A673 (cell line): ENCODE results near the gene SPI1. TPM values are rescaled to one million over a fixed set of nuclear protein-coding genes. Genes with fewer than 3 reads are reported as not detected.

Source experiments
- BruUV-seq: library from RNA; stranded (reverse); fragments of 400-500 nt; replicated peaks from 2 replicates; lab custom pipeline; 2021; lab: Mats Ljungman, UMichigan
- CTCF ChIA-PET: fragments of 300-600 bp; sonication (Branson Sonifier 250); formaldehyde crosslinking; loops from one replicate; lab custom pipeline; 2022; ENCODE audit warnings: antibody characterized with exemption; lab: Charles Lee
- POLR2A ChIA-PET: fragments of 300-600 bp; sonication (Branson Sonifier 250); formaldehyde crosslinking; loops from one replicate; lab custom pipeline; 2022; ENCODE audit warnings: antibody characterized with exemption; ENCODE audit not compliant: low non-redundant PET; lab: Charles Lee
- DNase-seq: peaks from one replicate; pipeline ENCODE4 v3.0.0-alpha.2; 2015; ENCODE audit warnings: low spot score
- H3K27ac ChIP-seq: fragments of 200-600 bp; sonication (generic); 2 replicates; pipeline ENCODE4 v1.5.1; 2016; ENCODE audit warnings: mixed run types, low read depth, mild to moderate bottlenecking, mixed read lengths, antibody characterized with exemption, low read length; ENCODE audit not compliant: poor library complexity, severe bottlenecking
- H3K27me3 ChIP-seq: fragments of 200-600 bp; sonication (generic); replicated peaks from 2 replicates; pipeline ENCODE4 v1.6.1; 2017; ENCODE audit warnings: mixed run types, low read depth, mild to moderate bottlenecking, mixed read lengths, antibody characterized with exemption, low read length; ENCODE audit not compliant: insufficient read depth, poor library complexity
- H3K36me3 ChIP-seq: fragments of 200-600 bp; sonication (generic); 2 replicates; pipeline ENCODE4 v1.6.1; 2016; ENCODE audit warnings: mixed run types, mild to moderate bottlenecking, mixed read lengths, antibody characterized with exemption, low read length; ENCODE audit not compliant: insufficient read depth, poor library complexity, severe bottlenecking
- H3K4me1 ChIP-seq: fragments of 200-600 bp; sonication (generic); 2 replicates; pipeline ENCODE4 v1.6.1; 2017; ENCODE audit warnings: mixed run types, mild to moderate bottlenecking, mixed read lengths, antibody characterized with exemption, low read length; ENCODE audit not compliant: insufficient read depth, poor library complexity, severe bottlenecking
- H3K4me3 ChIP-seq: fragments of 200-600 bp; sonication (generic); 2 replicates; pipeline ENCODE4 v1.5.1; 2016; ENCODE audit warnings: low read depth, mixed run types, mild to moderate bottlenecking, mixed read lengths, low read length; ENCODE audit not compliant: poor library complexity, severe bottlenecking
- H3K9me3 ChIP-seq: fragments of 200-600 bp; sonication (generic); 2 replicates; pipeline ENCODE4 v1.6.1; 2016; ENCODE audit warnings: mixed run types, low read depth, mild to moderate bottlenecking, mixed read lengths, antibody characterized with exemption, low read length; ENCODE audit not compliant: poor library complexity, severe bottlenecking
- CTCF ChIP-seq: fragments of 300-800, 200-600 bp; sonication (generic); conservative IDR thresholded peaks from 2 replicates; pipeline ENCODE4 v1.5.1; 2017; ENCODE audit warnings: low read depth, mild to moderate bottlenecking, antibody characterized with exemption, low read length, moderate library complexity, mixed read lengths
- EZH2 ChIP-seq: fragments of 200-600 bp; sonication (generic); IDR thresholded peaks from 2 replicates; pipeline ENCODE4 v1.6.1; 2017; ENCODE audit warnings: borderline replicate concordance, low read depth, mild to moderate bottlenecking, mixed read lengths, antibody characterized with exemption, low read length; ENCODE audit not compliant: poor library complexity, severe bottlenecking
- intact Hi-C: fragments of 100-400 bp; cut with micrococcal nuclease; formaldehyde crosslinking; loops from one replicate; pipeline ENCODE4 v1.10.0; 2022; ENCODE audit not compliant: unreplicated experiment
- total RNA-seq: library from RNA; stranded (reverse); gene quantifications from 2 replicates; pipeline ENCODE4 v1.2.3, GENCODE V29; 2021

SPI1 gene
- total RNA-seq, 1 experiment from 2014 or later, result not detected

GRCh38 chr11:47378836-47379170, 456 bp upstream of the SPI1 start:
- DNase-seq, result no peak
- ChIA-PET POLR2A (no interaction called here), CTCF (no interaction called here)
- Histone ChIP-seq H3K4me3 (no peak overlapping the region), H3K9me3 (no peaks in the 10 kb centered on the region), H3K36me3 (no peaks in the 10 kb centered on the region), H3K27me3 (no peaks in the 10 kb centered on the region), H3K4me1 (no peaks in the 10 kb centered on the region), H3K27ac (no peak overlapping the region)
- intact Hi-C loops, result loop anchor here (10.0 kb wide), 1 partner anchor 736 kb away; no protein-coding TSS in a partner anchor
- BruUV-seq, result no TSS peak
- no peak for TF ChIP-seq EZH2
- no peak for TF ChIP-seq CTCF

GRCh38 chr11:47377571-47378009, 757 bp downstream of the SPI1 start:
- intact Hi-C loops, result loop anchor here (10.0 kb wide), 1 partner anchor 737 kb away; no protein-coding TSS in a partner anchor
- DNase-seq, result no peak
- H3K27me3 ChIP-seq, result no peaks in the 10 kb centered on the region
- no peaks in the 10 kb centered on the region for H3K9me3 ChIP-seq
- no peaks in the 10 kb centered on the region for H3K4me1 ChIP-seq
- H3K36me3 ChIP-seq, result no peaks in the 10 kb centered on the region
- ChIA-PET CTCF (no interaction called here), POLR2A (interaction anchor here (0.6 kb wide), 1 partner anchor 77 kb away, joined by 11 read pairs; no protein-coding TSS in a partner anchor)
- BruUV-seq, result no TSS peak
- H3K27ac ChIP-seq, result no peak overlapping the region
- no peak for TF ChIP-seq EZH2
- TF ChIP-seq CTCF, result no peak
- H3K4me3 ChIP-seq, result no peak overlapping the region

- no TSS peak for BruUV-seq
- TF ChIP-seq EZH2 (no peak), CTCF (no peak)
- H3K36me3 ChIP-seq, result no peaks in the 10 kb centered on the region
- no peak overlapping the region for H3K27ac ChIP-seq
- no peak for DNase-seq
- no peaks in the 10 kb centered on the region for H3K27me3 ChIP-seq
- H3K4me1 ChIP-seq, result no peaks in the 10 kb centered on the region
- no peaks in the 10 kb centered on the region for H3K9me3 ChIP-seq
- ChIA-PET CTCF (interaction anchor here (0.6 kb wide), 2 partner anchors 12 to 17 kb away, joined by 4 to 11 read pairs; no protein-coding TSS in a partner anchor), POLR2A (no interaction called here)
- intact Hi-C loops, result loop anchor here (10.0 kb wide), 1 partner anchor 738 kb away; no protein-coding TSS in a partner anchor
- no peak overlapping the region for H3K4me3 ChIP-seq
These were observed 1.6 kb downstream of the SPI1 start for GRCh38 chr11:47376525-47377371.
